Breast epithelium (tissue), 4 donors: ENCODE data around the gene EML1. TPM values are rescaled to one million over a fixed set of nuclear protein-coding genes. Genes with fewer than 3 reads are reported as not detected.

ENCODE experiments used
- DNase-seq, 2 donors: peaks; one replicate each; pipeline ENCODE4 v3.0.0-alpha.2; 2019; ENCODE audit warnings: low spot score in 2 of 2
- H3K27ac ChIP-seq, 2 donors: fragments of 200-600 bp; sonication (generic) in 1 of 2; one replicate each; pipeline ENCODE4 v1.5.1; 2016 to 2019; ENCODE audit warnings: mild to moderate bottlenecking in 1 of 2
- H3K27me3 ChIP-seq, 2 donors: fragments of 200-600 bp; sonication (generic) in 1 of 2; one replicate each; pipeline versions ENCODE4 v1.5.1 to v1.6.0; 2017 to 2019; ENCODE audit warnings: control low read depth in 1 of 2, mild to moderate bottlenecking in 1 of 2
- H3K36me3 ChIP-seq: fragments of 200-600 bp; one replicate; pipeline ENCODE4 v1.5.1; 2019
- H3K4me1 ChIP-seq, 2 donors: fragments of 200-600 bp; sonication (generic); one replicate each; pipeline ENCODE4 v1.5.1; 2016 to 2019; ENCODE audit warnings: control low read depth in 1 of 2
- H3K4me3 ChIP-seq, 3 donors: fragments of 200-600 bp; sonication (generic); 1 replicate in 2 of 3; 2 replicates in 1 of 3; pipeline ENCODE4 v1.5.1; 2016 to 2019; ENCODE audit warnings: mild to moderate bottlenecking in 3 of 3, moderate library complexity in 2 of 3
- H3K9me3 ChIP-seq, 2 donors: fragments of 200-600 bp; sonication (generic) in 1 of 2; one replicate each; pipeline ENCODE4 v1.5.1; 2016 to 2019; ENCODE audit warnings: control low read depth in 1 of 2
- CTCF ChIP-seq, 3 donors: fragments of 450-650 bp; IDR thresholded peaks; one replicate each; pipeline ENCODE4 v1.5.1; 2016 to 2017; ENCODE audit warnings: antibody characterized with exemption in 3 of 3, mild to moderate bottlenecking in 3 of 3, moderate library complexity in 3 of 3
- POLR2A ChIP-seq: fragments of 450-650 bp; IDR thresholded peaks from one replicate; pipeline ENCODE4 v1.6.1; 2016; ENCODE audit warnings: antibody characterized with exemption, mild to moderate bottlenecking, moderate library complexity
- POLR2AphosphoS5 ChIP-seq, 3 donors: sonication (generic); formaldehyde crosslinking; IDR thresholded peaks; one replicate each; pipeline ENCODE4 v1.6.1; 2017; ENCODE audit warnings: antibody characterized with exemption in 3 of 3
- intact Hi-C: fragments of 100-400 bp; cut with DNase I; formaldehyde crosslinking; loops from one replicate; pipeline ENCODE4 v1.15.1; 2023; ENCODE audit warnings: low total_unique reads
- total RNA-seq, 3 donors: library from RNA; depleted of rRNA; stranded (reverse); fragments of >200 nt; gene quantifications; one replicate each; pipeline ENCODE4 v1.1.0, GENCODE V29; 2016

The EML1 gene
- total RNA-seq, 3 donors from 2014 or later, result 11.3 to 26.1 (median 25.9) TPM

GRCh38 chr14:99892406-99892805 lies 99.2 kb downstream of the EML1 start:
- no peak for DNase-seq
- H3K4me3 ChIP-seq, result no peak overlapping the region
- no peak for TF ChIP-seq POLR2A
- no peak for TF ChIP-seq POLR2AphosphoS5 (IDR thresholded peaks at IDR 0.05)
- no peak for TF ChIP-seq CTCF (IDR thresholded peaks at IDR 0.05)
- no peaks in the 10 kb centered on the region for H3K36me3 ChIP-seq
- H3K27me3 ChIP-seq, result no peaks in the 10 kb centered on the region
- intact Hi-C loops, result no loop called here
- H3K9me3 ChIP-seq, result no peaks in the 10 kb centered on the region
- no peak overlapping the region for H3K27ac ChIP-seq
- H3K4me1 ChIP-seq, result no peaks in the 10 kb centered on the region

DNA sequence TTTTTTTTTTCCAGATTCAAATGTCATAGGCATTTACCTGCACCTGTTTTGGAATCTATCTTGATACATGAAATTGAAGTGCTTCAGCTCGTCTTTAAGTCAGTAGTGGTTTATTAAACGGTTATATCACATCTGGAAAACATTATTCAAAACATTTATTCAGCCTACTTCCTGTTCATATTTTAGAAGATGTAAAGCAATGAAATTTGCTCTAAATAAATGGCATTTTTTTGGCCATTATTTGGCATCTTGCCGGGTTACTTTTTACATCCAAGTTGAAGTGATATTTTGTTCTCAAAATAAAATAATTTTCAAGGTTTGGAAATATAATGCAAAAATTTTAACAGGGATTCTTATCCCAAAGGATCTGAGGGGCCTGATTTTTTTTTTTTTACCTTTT lies 103.1 kb downstream of the EML1 start:
- Histone ChIP-seq H3K36me3 (no peaks in the 10 kb centered on the region), H3K4me3 (no peak overlapping the region), H3K9me3 (no peaks in the 10 kb centered on the region), H3K27ac (no peak overlapping the region), H3K27me3 (no peaks in the 10 kb centered on the region), H3K4me1 (no peaks in the 10 kb centered on the region)
- intact Hi-C loops, result no loop called here
- TF ChIP-seq CTCF (IDR thresholded peaks at IDR 0.05) (no peak), POLR2A (no peak), POLR2AphosphoS5 (IDR thresholded peaks at IDR 0.05) (no peak)
- DNase-seq, result no peak

DNA sequence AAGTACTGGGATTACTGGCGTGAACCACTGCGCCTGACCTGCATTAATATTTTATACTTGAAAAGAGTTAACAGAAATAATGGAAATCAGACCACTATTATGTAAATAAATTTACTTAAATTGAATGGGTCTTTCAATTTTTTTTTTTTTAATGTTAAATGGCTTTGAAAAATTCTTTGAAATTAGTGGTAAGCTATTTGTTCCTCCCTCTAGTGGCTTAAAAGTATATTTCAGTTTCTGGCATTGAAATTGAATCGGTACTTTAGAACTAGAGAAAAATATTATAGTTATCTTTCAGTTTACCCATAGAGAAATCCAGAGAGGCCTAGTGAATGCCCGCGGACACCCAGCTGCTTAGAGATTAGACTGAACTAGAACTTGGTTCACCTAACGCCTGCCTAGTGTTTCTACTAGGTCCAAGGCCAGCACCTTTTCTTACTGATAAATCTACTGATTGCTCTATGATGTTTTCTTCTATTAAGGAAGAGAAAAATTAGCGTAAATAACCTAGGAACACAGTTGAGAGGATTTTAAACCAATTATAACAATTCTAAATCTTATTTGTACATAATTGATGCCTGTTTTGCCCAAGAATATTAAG lies 106.5 kb downstream of the EML1 start:
- intact Hi-C loops, result no loop called here
- DNase-seq, result no peak
- no peaks in the 10 kb centered on the region for H3K27me3 ChIP-seq
- no peak overlapping the region for H3K4me3 ChIP-seq
- H3K36me3 ChIP-seq, result no peaks in the 10 kb centered on the region
- TF ChIP-seq POLR2AphosphoS5 (IDR thresholded peaks at IDR 0.05), result no peak
- peak; percentile 10 to 27 (median 26) for TF ChIP-seq CTCF (IDR thresholded peaks at IDR 0.05)
- TF ChIP-seq POLR2A, result no peak
- no peaks in the 10 kb centered on the region for H3K4me1 ChIP-seq
- H3K27ac ChIP-seq, result no peak overlapping the region
- peaks cover 0 to 5% of the 10 kb centered on the region in 2 donors for H3K9me3 ChIP-seq

DNA sequence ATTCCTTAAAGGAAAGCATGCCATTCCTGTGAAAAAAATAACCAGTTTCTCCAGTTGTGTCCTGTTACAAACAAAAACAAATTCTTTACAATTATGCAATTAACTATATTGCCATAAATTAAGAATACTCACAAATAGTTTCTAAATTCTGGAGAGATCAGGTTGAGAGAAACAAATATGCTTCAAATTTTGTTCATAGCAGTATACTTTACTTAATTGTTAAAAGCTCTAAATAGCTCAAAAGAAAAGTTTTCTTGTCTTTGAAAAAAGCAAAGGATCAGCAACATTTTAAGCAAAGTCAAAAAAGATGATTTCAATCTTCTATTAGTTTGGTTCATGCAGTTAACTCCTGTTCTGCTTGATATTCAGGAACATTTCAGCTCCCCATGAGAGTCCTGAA lies 109.7 kb downstream of the EML1 start:
- no peaks in the 10 kb centered on the region for H3K36me3 ChIP-seq
- H3K4me3 ChIP-seq, result no peak overlapping the region
- no peak overlapping the region for H3K27ac ChIP-seq
- TF ChIP-seq CTCF (IDR thresholded peaks at IDR 0.05), result no peak
- TF ChIP-seq POLR2A, result no peak
- TF ChIP-seq POLR2AphosphoS5 (IDR thresholded peaks at IDR 0.05), result no peak
- H3K9me3 ChIP-seq, result peaks cover 0 to 5% of the 10 kb centered on the region in 2 donors
- H3K4me1 ChIP-seq, result no peaks in the 10 kb centered on the region
- intact Hi-C loops, result no loop called here
- no peak for DNase-seq
- H3K27me3 ChIP-seq, result no peaks in the 10 kb centered on the region

- Histone ChIP-seq H3K4me1 (no peaks in the 10 kb centered on the region), H3K9me3 (peaks cover 0 to 5% of the 10 kb centered on the region in 2 donors), H3K4me3 (no peak overlapping the region), H3K36me3 (no peaks in the 10 kb centered on the region), H3K27ac (no peak overlapping the region), H3K27me3 (no peaks in the 10 kb centered on the region)
- DNase-seq, result no peak
- TF ChIP-seq POLR2AphosphoS5 (IDR thresholded peaks at IDR 0.05) (no peak), POLR2A (no peak), CTCF (IDR thresholded peaks at IDR 0.05) (no peak)
- intact Hi-C loops, result no loop called here
Observed at GRCh38 chr14:99904506-99904905, 111.3 kb downstream of the EML1 start.
